Measurements from ENCODE around the gene RAB11FIP4.

RAB11FIP4 gene

DNA sequence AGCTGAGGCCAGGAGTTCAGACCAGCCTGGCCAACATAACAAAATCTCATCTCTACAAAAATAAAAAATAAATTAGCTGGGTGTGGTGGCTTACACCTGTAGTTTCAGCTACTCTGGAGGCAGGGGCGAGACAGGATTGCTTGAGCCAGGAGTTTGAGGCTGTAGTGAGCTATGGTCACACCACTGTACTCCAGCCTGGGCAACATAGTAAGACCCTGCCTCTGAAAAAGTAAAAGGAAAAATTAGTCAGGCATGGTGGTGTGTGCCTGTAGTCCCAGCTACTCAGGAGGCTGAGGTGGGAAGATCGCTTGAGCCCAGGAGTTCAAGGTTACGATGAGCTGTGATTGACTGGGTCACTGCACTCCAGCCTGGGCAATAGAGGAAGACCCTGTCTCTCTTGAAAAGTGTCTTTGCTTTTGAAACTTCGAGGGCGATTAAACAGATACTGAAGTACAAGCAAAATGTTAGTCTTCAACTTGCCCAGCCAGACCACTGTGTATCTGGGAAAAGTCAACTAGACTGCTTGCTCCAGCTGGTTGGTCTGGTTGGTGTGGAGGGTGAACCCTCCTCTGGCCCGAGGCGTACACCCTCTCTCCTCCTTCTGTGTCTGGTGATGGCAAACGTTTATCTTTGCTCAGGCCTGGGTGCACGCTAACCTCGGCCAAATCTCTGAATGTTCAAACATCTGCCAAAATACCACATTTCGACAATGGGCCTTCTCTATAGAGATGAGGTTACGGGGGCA lies 174.9 kb downstream of the RAB11FIP4 start:
- no peak for DNase-seq (ENCODE audit: low read depth in 2 of 2)

DNA sequence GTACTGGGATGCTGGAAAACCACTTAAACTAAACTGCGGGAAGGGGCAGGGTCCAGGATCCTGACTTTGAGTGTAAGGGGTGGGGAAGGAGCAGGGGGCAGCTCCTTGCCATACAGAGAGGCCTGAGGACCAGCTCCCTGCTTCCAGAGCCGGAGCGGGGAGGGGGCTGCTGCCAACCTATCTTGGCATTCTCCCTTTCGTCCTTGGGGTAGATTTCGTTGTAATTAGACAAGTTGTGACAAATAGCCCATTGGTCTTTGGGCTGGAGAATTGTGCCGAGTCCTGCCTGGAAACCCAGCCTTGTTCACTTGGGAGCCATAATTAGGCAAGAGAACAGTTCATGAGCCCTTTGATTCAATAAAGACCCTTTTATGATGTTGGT lies 175.5 kb downstream of the RAB11FIP4 start:
- DNase-seq (ENCODE audit: low read depth in 2 of 2): no peak

DNA sequence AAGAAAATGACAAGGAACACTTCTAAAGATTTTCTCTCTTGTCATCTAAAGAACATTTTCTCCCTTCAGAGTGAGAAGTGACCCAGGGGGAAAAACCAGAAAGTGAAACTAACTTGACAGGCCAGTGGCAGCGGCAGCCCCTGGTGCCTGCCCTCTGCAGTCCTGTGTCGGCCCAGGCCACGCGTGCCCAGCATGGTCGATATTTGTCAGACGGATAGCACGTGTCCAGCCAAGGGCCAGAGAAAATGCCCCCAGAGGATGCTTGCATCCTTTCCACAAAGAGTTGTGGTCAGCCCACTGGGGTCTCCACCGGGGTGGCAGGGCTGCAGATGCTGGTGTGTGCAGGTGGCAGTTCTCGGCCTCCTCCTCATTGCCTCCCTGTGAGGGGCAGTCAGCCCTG lies 176.6 kb downstream of the RAB11FIP4 start:
- DNase-seq (ENCODE audit: low read depth in 2 of 2): no peak

DNA sequence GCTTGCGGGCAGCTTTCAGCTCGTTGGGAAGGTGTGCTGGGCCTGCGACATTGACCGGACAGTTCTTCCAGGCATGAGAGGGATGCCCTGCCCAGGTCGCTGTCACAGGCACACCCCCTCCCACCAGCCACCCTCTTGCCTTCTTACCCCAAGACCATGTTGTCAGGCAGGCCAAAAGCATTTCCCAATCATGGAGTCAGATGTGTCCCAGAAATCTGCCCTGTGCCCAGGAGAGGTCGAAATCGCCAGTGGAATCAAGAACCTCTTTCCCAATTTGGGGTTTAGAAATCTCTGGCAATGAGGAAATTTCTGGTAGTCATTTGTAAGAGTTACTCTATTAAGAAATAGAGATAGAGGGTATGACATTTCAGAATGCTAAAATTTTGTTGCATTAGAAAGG lies 177.1 kb downstream of the RAB11FIP4 start:
- no peak for DNase-seq (ENCODE audit: low read depth in 2 of 2)

GRCh38 chr17:31570231-31570630 lies 178.8 kb downstream of the RAB11FIP4 start:
- no peak for DNase-seq (ENCODE audit: low read depth in 2 of 2)

GRCh38 chr17:31570951-31571892 lies 179.7 kb downstream of the RAB11FIP4 start:
- no peak for DNase-seq (ENCODE audit: low read depth in 2 of 2)

DNA sequence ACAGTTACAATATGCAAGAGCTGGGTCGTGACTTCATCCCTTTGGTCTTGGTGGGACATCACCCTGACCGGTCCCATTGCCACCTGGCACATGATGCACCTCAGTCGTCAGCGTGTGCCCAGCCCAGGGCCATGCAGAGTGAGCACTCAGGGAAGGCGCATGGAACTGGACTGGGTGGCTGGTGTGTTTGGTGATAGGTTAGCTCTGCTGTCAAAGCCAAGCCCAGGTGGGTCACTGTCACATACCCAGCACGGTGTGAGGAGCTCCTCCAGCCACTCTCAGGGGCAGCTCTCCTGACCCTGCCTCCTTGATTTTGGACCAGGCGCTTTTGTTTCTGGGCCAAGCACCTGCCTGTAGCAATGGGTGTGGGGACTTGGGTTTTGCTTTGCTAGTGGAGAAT lies 180.9 kb downstream of the RAB11FIP4 start:
- no peak for DNase-seq (ENCODE audit: low read depth in 2 of 2)

DNA sequence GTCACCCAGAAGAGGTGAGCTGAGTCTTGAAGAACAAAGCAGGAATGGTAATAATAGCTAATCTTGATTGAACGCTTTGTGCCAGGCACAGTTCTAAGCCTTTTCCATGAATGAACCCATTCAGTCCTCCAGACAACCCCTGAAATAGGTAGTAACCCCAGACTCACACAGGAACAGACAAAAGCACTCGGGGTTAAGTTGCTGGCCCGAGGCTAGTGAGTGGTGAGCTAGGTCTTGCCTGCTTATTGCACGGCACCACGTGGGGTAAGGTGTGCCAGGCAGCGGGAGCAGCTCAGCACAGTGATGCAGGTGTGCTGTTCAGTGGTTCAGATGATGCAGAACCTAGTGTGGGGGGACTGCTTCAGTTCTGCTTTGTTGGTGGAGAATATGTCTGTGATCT lies 181.6 kb downstream of the RAB11FIP4 start:
- no peak for DNase-seq (ENCODE audit: low read depth in 2 of 2)

DNA sequence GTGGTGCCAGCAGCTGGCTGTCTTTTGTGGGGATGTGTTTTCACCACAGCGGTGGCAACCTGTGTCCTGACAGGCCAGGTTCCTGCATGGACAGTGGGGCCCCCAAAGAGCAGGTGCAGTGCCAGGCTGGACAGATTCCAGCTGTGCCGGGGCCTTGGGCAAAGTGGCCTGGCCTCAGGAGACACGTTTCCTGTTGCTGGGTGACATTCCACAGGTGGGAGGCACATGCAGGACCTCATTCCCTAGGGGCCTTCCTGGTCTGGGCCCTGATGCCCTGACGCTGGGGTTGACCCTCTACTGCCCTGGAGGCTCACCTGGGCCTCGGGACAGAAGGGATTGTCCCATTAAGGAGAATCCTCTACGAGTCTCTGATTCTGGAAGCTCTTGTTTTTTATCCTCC lies 182.4 kb downstream of the RAB11FIP4 start:
- no peak for DNase-seq (ENCODE audit: low read depth in 2 of 2)

DNA sequence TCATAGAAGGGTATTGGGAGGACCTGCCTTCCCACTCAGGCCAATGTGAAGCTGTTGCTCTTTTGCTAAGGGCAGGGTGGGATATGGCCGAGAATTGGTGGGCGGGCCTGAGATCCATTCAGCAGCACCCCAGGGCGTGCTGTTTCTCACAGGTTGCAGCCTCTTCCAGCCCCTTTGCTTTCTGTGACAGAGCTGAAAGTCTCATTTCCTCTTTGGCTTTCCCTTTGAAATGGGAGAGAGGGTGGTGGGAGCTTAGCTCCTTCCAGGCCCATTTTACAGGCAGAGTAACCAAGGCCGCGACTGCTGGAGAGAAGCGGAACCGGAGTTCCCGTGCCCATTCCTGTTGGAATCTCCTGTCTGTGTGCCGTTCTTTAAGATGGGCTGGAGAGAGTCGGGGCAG lies 183.0 kb downstream of the RAB11FIP4 start:
- no peak for DNase-seq (ENCODE audit: low read depth in 2 of 2)

GRCh38 chr17:31575043-31575442 lies 183.6 kb downstream of the RAB11FIP4 start:
- DNase-seq (ENCODE audit: low read depth in 2 of 2): no peak

- DNase-seq (ENCODE audit: low read depth in 2 of 2): no peak
Observed at GRCh38 chr17:31579265-31579664, 187.8 kb downstream of the RAB11FIP4 start.

GRCh38 chr17:31580316-31580705 lies 188.8 kb downstream of the RAB11FIP4 start:
- no peak for DNase-seq (ENCODE audit: low read depth in 2 of 2)

GRCh38 chr17:31580706-31581490 lies 189.4 kb downstream of the RAB11FIP4 start:
- no peak for DNase-seq (ENCODE audit: low read depth in 2 of 2)

DNA sequence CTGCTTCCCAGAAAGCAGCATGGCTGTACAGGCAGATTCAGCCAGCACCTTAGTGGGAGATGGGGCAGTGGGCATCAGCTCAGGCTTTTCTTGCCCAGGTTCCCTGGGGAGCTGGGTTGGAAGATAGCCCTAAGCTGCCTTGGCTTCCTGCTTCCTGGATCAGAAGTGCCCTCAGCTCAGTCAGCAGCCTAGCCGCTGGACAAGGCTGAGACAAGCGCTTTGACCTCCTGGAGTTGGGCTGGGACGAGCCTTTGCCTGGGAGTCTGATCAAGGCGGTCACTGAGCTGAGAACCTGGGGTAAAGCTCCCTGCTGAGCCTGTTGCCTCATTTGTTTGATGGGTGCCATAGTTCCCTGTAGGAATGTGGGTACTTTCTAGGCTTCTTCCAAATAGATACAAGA lies 190.0 kb downstream of the RAB11FIP4 start:
- no peak for DNase-seq (ENCODE audit: low read depth in 2 of 2)

- DNase-seq (ENCODE audit: low read depth in 2 of 2): no peak
Observed at GRCh38 chr17:31582151-31582907, 190.9 kb downstream of the RAB11FIP4 start.

- DNase-seq (ENCODE audit: low read depth in 2 of 2): no peak
Observed at GRCh38 chr17:31583772-31584356, 192.4 kb downstream of the RAB11FIP4 start.

GRCh38 chr17:31584438-31585279 lies 193.2 kb downstream of the RAB11FIP4 start:
- no peak for DNase-seq (ENCODE audit: low read depth in 2 of 2)

DNA sequence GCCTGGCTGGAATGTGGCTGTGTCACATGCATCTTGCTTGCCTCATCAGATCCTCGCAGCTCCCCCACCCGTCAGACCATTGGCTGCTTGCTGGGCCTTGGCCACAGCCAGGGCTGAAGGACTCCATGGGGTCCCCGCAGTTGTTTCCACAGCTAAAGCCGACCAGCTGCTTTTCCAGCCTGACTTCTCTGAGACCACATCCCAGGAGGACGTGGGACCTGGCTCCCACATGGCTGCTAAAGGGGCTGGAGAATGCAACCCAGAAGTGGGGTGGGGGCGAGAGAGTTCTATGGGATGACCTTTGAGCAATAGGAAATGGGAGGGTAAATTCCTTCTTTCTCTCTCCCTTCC lies 193.8 kb downstream of the RAB11FIP4 start:
- no peak for DNase-seq (ENCODE audit: low read depth in 2 of 2)

- no peak for DNase-seq (ENCODE audit: low read depth in 2 of 2)
Observed at GRCh38 chr17:31586946-31587345, 195.5 kb downstream of the RAB11FIP4 start.
